ENCODE data around the gene SLC39A12.

SLC39A12 gene

DNA sequence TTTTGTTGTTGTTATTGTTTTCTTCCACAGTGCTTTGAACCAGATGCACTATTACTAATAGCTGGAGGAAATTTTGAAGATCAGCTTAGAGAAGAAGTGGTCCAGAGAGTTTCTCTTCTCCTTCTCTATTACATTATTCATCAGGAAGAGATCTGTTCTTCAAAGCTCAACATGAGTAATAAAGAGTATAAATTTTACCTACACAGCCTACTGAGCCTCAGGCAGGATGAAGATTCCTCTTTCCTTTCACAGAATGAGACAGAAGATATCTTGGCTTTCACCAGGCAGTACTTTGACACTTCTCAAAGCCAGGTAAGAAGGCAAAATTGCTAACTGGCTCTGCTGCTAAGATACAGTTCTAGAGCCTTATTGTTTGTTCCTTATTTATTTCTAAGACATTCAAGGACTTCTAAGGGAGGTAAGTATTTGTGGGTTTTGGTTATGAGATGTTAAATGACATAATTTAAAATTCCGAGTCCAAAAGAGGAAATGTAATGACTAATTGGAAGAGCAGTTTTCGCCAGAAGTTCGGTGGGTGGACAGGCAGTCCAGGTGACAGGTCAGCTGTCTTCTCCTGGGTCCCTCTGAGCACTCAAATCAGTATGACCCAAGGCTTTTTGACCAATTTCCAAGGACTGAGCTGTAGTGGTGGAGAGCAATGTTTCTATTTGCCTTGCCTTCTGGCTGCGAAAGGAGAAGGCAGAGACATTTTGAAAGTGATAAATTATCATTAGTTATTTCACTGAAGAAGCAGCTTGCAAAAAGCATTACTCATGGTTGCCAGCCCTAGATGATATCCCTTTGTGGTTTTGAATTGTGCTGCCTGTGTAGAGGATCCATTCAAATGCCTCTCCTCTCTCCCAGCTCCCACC is 10.1 kb downstream of the SLC39A12 start:
- no peak for DNase-seq (ENCODE audit: low read depth, low spot score)

DNA sequence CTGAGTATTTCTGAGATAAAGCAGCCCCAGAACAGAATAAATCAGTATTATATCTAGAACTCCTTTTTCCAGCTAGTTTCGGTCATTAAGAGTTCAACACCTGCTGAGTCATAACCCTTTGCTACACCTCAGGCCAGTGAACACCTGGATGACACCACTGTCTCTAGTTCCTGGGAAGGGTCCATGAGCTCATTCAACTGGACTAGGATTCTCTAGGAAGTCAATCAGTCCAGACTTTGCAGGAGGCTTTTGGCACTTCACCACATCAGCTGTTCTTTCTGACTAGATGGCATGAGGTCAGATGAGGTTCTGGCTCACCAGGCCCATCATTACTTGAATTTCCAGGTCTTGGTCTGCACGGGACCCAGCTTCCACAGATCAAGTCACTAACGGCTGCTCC is 11.7 kb downstream of the SLC39A12 start:
- DNase-seq (ENCODE audit: low read depth, low spot score), result no peak

DNA sequence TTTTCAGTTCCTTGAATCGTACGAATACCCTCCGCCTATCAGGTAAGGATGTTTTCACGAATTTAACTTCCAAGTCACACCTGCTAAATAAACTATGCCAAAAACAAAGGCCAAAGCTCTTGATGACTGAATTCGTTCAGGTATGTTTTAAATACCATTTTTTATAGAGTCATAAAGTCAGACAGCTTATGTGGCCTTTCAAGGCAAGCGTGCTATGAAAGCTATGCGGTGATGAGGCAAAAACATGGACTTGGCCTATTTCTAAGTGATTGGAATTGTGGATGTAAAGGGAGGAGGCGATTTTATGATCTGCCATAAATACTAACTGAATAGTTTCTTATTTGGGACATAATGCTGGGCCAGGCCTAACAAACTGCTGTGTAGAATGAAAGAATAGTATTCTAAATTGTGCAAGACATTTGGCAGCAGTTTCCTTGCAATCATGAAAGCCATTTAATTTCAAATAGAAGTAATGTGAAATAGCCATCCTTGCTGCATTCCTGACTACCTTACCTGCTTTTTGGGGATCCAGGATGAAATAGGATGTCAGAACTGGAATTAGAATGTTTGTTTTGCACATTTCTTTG is 14.0 kb downstream of the SLC39A12 start:
- DNase-seq (ENCODE audit: low read depth, low spot score), result no peak

DNA sequence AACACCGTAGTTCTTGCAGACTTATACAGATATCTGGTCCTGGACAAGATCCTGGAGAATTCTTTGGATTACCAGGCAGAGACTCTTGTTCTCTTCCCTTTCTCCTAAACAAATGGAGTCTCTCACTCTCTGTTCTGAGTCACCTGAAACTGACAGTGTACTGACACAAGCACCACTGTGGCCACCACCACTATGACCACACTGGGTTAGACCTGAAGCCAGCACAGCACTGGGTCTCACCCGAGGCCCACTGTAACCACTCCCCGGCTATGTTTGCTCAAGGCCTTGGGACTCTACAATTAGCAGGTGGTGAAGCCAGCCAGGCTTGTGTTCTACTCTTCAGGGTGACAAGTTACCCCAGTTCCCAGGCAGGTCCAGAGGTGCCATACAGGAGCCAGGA is 22.8 kb downstream of the SLC39A12 start:
- DNase-seq (ENCODE audit: low read depth, low spot score), result no peak

DNA sequence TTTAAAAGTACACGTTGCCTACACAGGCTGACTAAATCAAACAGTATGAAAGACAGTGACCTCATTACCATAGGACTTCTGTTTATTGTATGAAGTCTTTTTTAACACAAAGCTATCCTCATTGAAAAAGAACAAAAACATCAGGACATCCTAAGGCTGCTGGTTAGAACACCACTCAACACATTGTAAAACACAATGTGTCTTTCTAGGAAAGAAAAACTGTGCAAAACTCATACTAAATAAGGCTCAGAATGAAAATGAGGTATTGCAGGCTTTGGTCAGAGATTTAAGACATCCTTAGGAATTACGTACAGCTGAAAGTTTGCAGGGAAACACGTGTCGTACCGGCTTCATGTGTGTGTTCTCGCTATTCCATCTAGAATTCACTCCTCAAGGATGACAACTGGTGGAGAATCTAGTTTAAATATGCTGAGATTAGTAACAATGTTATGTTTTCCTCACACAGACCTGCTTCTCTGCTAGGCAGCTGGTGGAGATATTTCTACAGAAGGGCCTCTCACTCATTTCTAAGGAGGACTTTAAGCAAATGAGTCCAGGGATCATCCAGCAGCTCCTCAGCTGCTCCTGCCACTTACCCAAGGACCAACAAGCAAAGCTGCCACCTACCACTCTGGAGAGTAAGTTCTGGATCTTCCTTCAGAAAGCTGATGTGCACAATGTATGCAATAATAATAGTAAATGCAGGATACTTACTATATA is 29.3 kb downstream of the SLC39A12 start:
- no peak for DNase-seq (ENCODE audit: low read depth, low spot score)

DNA sequence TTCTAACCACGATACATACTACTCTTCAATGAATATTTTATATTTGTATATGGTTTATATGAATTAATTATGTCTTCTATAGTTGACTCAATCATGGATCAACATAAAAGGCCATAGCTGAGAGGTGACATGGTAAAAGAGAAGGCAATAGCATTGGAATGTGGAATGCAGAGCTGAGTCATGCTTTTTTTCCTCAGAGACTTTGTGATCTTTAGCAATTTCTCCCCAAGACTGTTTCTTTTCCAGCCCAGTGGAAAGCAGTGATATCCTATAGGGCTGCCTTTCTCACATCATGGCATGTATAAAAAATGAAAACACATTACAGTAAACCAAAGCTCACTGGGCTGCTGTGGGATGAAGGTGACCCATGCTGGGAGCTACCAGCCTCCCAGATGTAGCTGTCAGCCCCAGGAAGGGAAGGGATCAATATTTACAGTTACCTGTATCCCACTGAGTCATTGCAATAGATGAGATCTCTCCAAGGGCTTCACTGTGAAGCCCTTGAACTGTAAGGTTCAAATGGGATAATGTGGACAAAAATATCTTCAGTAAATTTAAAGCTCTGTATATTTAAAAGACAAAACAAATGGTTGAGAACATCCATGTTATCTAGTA is 30.2 kb downstream of the SLC39A12 start:
- peak; percentile 72 for DNase-seq (ENCODE audit: low read depth, low spot score)

DNA sequence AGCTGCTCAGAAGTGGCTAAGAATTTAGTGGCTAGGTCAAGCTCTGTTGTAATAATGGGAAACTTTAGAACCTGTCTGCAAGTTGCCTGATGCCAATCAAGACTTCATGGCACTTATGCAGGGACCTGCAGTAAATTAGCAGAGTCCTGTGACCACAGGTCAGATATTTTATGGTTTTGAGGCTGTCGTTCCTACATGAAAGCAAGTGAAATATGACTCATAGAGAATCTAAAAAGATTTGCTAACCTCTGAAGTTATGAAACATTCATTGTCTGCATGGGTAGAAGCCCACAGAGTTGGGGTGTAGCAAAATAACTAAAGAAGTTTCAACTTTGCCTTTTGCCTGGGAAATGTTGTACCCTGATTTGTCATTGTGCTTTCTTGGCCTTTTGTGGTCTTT is 32.3 kb downstream of the SLC39A12 start:
- DNase-seq (ENCODE audit: low read depth, low spot score), result no peak

DNA sequence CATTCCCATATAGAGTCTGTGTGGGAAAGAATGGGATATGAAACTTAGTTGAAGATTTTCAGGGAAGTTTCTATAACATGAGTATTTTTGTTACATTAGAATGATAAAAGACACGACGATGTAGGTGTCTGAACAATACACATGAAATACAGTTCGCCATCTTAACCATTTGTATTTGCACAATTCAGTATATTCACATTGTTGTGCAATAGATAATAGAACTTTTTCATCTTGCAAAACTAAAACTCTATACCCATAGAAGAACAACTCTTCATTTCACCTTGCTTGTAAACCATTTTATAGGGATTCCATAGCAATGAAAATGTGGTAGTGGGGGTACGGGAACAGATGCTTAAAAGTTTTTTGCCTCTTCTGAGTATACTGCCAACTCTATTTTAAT is 32.8 kb downstream of the SLC39A12 start:
- no peak for DNase-seq (ENCODE audit: low read depth, low spot score)

DNA sequence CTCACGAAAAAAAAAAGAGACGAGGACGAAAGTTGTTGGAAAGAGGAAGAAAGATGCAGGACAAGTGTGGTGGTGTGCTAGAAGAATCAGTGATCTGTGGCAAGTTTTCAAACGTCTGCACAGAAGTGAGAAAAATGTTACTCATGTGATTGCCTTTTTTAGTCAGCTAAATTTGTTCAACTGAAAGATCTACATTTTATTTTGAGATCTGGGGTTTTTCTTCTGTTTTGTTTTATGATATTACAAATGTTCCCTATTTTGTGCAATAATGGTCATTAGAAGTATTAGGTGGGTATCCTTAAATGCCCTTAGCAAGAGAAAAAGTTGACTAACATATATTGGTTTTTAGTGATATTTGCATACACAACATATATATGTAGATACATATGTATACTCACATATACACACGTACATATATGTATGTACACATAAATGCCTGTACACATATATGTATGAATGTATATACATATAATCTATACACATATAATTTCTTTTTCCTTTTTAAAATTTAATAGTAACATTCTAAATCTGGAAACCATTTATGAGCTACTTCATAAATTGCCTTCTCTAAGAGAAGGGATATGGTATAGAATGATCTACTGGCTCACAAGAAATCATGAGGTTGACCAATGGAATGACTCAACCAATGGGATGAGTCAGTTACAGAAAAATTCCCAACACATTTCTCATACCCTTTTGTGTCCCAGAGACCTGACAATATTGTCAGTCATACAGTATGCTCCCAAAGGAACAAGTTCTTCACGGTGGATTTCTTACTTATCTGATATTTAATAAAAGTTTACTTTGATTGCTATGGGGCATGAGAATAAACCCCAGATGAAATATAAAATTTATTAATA is 38.4 kb downstream of the SLC39A12 start:
- DNase-seq (ENCODE audit: low read depth, low spot score), result no peak

DNA sequence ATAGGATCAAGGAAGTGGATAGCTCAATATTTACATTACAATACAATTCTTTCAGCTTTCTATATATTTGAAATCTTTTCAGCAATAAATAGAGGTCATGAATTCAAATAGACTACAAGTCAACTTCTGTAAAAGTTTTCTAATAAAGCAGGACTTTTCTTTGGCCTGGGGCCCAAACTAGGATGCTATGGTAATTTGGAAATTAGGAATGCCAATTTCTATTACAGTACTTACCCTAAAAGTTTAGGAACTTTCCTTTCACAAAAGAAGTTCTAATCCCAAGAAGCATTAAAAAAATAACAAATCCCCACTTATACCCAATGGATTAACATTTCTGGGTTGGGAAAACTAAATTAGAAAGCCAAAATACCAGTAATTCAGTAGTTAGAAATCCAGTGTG is 40.5 kb downstream of the SLC39A12 start:
- DNase-seq (ENCODE audit: low read depth, low spot score), result no peak

DNA sequence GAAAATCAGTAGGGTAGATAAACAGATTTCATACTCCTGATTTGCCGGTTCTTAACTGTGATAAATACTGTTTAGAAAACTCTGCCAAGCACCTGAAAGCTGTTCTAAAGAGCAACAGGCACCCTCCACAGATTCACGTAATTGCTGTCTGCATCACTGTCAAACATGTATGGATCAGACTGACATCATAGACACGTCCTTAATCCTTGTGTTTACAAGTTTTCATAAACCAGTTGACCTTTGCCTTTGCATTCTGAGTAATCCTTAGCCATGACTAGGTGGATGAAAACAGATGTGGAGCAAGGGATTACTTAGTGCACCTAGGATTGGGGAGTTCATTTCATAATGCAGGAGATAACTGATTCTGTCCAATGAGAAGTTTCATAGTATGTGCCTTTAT is 41.6 kb downstream of the SLC39A12 start:
- no peak for DNase-seq (ENCODE audit: low read depth, low spot score)

DNA sequence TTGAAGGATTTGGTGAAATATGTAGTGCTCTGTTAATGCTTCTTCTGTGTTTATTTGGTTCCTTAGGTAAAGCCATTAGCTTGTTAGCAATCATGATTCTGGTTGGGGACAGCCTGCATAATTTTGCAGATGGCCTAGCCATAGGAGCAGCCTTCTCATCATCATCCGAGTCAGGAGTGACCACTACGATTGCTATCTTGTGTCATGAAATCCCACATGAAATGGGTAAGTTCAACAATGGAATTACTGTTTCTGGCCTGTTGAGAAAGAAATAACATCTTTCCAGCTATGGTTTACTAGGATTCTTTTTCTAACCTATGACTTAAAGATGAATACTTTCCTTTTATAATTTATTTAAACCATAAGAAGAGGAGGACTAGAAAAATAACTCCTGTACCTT is 48.9 kb downstream of the SLC39A12 start:
- no peak for DNase-seq (ENCODE audit: low read depth, low spot score)

DNA sequence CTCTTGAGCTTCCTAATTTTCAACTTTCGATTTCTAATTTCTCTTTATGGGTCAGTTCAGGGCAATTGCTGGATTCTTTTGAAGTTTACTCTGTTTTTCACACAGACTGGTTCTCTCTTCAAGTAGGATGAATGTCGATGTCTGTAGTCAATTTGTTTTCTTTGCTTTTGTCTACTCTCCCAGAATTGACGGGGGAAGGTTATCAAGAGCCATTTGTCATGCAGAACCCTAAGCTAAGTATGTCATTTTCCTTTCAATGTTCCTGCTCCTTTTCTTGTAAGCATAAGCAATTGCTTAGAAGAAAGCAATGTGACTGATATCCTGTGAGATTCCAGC is 53.7 kb downstream of the SLC39A12 start:
- no peak for DNase-seq (ENCODE audit: low read depth, low spot score)

DNA sequence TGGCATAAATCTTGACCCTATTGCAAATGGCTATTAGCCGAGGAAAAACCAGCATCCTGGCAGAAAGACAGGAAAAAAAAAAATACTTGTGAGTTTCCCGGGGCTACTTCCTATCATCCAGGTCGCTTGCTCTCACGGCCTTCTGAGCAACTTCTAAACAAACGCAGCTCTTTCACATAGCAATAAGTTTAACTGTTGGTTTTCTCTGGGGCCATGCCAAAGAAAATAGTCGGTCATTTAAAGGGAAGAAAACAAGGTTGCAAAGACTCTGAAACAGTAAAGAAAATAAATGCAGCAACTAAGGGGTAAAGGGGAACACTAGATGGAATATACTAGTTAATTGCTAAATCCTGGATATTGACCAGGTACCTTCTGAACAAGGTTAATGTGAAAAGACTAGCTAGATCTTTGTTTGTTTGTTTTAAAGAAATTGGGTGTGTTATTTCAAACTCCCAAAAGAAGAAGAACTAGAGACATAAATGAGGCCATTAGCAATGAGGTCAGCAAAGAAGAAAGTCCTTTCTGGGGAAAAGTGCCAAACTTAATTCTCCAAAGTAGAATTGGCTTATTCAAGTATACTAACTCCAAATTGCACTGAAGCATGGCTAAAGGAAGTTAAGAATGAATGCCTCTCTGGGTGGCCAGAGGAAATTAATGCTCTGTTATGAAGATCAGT is 54.2 kb downstream of the SLC39A12 start:
- DNase-seq (ENCODE audit: low read depth, low spot score), result peak; percentile 93

DNA sequence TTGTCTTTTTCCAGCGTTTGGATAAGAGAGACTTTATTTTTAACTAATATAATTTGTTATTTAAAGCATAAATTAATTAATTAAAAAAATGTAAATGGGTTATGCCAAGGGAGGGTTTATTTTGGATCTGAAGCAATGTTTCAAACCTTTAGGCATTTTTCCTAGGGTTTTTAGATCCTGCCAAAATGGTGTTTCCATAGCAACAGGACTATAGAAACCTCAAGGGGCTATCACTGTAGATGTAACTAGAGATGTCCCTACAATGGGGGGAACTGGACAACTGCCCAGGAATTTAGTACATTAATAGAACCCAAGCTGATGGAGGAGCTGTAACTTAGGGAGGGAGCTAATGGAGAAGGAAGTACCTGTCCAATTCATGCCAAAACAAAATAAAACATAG is 57.3 kb downstream of the SLC39A12 start:
- DNase-seq (ENCODE audit: low read depth, low spot score), result no peak

DNA sequence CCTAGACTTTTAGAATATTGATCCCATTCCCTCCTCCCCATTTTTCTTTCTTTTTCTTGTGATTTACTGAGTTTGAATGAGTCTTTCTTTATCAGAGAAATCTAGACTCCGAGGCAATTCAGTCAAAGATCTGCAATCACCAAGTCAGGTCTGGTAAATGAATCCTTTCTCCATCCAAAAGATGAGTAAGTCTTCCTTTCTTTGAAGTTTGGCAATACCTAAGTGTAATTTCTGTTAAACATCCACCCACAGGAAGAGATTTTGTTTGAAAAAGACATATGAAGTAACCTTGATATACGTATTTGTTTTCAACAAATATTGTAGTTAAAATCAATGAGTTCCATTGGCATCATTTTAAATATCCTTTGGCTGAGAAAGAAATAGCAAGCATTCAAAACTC is 58.3 kb downstream of the SLC39A12 start:
- DNase-seq (ENCODE audit: low read depth, low spot score), result no peak

DNA sequence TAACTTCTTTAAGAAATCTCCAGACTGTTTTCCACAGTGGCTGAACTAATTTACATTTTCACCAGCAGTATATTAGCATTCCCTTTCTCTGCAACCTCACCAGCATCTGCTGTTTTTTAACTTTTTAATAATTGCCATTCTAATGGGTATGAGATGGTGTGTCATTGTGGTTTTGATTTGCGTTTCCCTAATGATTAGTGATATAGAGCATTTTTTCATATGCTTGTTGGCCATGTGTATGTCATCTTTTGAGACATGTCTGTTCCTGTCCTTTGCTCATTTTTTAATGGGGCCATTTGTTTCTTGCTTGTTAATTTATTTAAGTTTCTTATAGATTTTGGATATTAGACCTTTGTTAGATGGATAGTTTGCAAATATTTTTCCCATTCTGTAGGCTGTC is 68.8 kb downstream of the SLC39A12 start:
- no peak for DNase-seq (ENCODE audit: low read depth, low spot score)

DNA sequence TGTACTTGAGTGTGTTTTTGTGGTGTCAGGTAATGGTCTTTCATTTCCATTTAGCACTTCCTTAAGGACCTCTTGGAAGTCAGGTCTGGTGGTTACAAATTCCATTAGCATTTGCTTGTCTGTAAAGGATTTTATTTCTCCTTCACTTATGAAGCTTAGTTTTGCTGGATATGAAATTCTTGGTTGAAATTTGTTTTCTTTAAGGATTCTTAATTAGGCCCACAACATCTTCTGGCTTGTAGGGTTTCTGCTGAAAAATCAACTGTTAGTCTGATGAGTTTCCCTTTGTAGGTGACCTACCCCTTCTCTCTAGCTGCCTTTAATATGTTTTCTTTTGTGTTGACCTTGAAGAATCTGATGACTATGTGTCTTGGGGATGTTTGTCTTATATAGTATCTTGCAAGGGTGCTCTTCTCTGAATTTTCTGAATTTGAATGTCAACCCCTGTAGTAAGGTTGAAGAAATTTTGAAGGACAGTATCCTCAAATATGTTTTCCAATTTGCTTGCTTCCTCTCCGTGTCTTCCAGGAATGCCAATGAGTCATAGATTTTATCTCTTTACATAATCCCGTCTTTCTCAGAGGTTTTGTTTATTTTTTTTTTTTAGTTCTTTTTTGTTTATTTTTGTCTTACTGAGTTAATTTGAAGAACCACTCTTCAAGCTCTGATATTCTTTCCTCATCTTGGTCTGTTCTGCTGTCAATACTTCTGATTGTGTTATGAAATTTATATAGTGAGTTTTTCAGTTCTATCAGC is 70.2 kb downstream of the SLC39A12 start:
- DNase-seq (ENCODE audit: low read depth, low spot score), result no peak

DNA sequence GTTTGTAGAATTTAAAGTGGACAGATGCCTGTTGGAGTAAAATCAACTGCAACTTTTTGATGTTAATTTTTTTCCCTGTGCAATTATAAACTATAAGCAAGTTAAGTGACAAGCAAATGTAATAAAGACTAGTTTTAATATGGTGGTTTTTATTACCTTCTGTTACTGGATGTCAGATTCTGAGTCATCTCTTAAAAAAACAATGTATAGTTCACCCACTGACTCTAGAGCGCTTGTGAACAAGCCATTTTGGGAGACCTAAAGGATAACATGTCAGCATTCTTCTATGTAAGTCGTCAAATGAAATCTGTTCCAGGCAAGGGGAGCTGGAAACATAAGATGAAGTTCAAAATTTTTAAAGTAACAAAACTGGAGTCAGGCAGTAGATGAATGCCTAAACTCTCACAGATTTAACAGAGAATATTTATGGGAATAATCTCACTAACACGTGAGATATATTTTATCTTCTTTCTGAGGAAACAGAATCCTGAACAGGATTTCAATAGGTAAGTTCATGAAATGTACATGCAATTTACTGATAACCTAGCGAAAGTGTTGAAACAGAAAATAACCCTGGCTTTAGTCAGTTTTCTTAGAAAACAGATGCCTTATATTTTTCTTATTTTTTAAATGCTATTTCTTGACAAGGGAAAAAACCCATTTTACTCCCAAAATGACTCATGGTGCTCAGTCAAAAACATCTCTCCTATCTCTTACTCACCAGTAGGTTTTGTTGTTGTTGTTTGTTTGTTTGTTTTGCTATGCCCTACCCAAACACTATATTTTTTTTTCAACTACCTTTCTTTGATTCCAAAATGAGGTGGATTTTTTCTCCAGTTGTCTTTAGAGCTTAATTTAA is 91.7 kb downstream of the SLC39A12 start:
- no peak for DNase-seq (ENCODE audit: low read depth, low spot score)

Measured in smooth muscle cell of the brain vasculature (primary cell).